HPDE6-E6E7 (cell line): ENCODE measurements around the gene TMUB2.
"Not testable (repeated sequence)": the region's sequence is repeated elsewhere in the genome, so short reads cannot be mapped to it uniquely, and the experiment has no call there.

Experiments used
- DNase-seq: peaks from one replicate; pipeline ENCODE4 v3.0.0; 2011; ENCODE audit warnings: missing footprints; ENCODE audit errors: extremely low spot score

TMUB2 gene

DNA sequence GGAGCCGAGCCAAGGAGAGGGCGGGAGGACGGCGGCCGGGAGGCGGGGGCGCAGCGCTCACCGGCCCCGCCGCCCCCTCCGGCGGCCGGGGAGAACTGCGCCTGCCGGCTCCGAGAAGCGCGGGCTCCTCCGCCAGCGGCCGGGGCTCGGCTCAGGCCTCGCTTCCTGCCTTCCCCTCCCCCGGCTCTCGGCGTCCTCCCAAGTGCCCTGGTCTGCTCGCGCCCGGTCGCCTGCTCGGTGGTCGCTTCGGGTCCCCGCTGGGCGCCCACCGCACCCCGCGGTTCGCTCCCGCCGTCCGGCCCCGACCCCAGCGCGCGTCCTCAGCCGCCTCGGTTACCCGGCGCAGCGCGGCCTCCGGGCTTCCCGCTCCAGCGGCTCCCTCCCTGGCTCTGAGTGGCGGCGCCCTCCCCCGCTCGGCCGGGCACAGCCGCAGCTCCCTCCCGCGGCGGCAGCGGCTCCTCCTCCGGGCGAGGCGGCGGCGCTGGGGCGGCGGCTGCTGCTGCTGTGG, 32.4 kb downstream of the TMUB2 start:
- DNase-seq, result peak; percentile 79

DNA sequence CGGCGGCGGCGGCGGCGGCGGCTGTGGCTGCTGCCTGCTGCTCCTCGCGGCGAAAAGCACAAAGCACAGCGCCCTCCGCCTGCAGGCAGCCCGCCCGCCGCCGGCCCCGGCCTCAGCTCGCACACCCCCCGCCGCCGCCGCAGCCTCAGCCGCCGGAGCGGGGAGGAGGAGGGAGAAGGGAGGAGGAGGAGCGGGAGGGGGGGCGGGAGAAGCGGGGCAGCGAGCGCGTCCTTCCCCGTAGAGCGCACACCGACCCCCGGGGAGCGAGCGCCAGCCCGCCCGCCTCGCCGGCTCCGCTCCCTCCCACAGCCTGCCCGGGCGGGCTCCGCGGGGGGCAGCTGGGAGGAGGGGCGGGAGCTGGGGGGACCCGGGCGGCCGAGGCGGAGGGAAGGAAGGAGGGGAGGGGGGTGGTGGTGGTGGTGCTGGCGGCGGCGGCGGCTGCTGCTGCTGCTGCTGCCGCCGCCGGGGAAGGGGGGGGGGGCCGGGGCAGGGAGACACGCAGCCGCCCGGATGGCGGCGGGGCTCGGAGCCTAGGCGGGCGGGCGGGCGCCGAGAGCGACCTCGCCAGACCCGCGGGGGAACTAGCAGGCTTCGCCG, 32.9 kb downstream of the TMUB2 start, which contains the start of gene UBTF:
Gene UBTF (minus strand): TSS at position 60 of the 597 bp plus-strand sequence. CDS start 1,446 bp downstream, outside the sequence.
- DNase-seq, result no peak

DNA sequence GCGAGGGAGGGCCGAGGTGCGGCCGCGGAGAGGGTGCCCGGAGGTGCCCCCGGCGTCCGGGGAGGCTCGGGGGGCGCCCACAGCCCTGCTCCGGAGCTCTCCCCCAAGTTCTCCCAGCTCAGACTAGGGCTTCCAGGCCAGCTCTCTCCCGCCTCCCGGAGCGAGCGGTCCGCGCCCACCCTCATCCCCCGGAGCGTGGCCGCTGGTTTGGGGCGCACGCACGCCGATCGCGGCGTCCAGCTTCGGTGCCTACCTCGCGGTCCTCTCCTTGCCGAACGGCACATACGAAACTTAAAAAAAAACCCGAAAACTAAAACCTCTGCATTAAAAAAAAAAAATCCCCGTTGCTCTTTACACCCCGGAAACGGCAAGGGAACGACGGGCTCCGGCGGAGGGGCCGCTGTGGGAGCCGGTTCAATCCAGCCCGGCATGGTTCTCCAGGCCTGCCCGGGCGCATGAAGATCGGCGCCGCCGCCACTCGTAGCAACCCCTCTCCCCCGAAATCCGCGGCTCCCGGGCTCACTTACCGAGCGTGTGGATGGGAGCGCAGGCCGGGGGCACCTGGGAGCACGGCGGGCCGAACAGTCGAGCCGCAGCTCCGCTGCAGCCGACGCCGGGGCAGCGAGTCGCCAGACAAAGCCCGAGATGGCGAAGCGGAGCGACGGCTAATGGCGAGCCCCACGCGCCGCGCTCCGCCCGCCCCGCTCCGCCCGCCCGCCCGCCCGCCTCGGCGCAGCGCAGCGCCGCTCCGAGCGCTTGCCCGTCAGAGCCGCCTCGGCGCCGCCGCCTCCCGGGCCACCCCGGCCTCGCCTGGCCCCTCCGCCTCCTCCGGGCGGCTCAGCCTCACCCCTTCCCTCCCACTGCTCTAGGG, 33.7 kb downstream of the TMUB2 start:
- no peak for DNase-seq

DNA sequence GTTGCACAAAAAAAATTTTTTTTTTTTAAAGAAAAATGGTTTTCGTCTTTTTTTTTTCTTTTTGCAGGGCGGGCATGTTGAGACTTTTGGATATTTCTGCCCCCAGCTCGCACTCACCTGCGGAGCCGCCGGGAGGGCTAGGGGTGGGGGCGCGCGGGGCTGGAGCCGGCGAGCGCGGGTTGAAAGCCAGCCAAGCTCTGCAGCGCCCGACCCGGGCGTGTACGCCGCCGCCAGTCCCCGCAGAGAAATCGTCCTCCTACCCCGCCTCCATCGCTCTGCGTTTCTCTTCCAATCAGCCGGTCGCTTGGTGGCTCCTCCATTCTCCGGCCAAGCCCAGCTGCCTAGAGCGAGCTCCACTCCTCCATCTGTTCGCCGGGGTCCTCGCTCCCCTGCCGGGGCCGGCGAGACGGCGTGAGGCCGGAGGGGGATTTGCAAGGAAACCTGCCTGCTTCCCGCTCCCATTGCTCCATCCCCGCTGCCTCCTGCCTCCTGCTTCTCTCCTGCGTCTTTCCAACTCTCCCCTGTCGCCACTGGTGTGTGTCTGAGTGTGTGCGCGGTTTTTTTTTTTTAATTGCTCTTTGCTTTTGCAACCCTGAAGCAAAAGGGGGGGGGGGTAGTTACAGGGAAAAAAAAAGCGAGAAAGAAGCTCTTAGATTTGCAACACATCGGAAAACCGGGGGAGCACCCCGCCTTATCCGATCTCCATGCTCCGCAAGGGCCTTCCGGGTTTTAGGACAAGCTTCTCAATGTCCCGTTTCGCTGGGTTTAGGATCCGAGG, 34.5 kb downstream of the TMUB2 start:
- DNase-seq, result peak; percentile 60

DNA sequence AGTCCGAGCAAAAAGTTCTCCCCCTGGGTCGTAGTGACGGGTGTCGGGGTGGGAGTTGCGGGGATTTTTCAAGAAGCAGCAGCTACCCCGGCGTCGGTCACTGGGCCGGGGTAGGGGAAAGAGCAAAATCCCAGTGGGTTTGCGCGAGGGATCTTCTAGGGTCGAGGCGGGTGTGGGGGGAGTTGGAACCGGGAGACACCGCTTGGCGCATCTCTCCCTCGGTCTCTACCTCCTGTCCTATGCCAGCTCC, 35.0 kb downstream of the TMUB2 start:
- no peak for DNase-seq

- DNase-seq, result peak; percentile 63
These were observed 35.5 kb downstream of the TMUB2 start for GRCh38 chr17:44222112-44222869.

DNA sequence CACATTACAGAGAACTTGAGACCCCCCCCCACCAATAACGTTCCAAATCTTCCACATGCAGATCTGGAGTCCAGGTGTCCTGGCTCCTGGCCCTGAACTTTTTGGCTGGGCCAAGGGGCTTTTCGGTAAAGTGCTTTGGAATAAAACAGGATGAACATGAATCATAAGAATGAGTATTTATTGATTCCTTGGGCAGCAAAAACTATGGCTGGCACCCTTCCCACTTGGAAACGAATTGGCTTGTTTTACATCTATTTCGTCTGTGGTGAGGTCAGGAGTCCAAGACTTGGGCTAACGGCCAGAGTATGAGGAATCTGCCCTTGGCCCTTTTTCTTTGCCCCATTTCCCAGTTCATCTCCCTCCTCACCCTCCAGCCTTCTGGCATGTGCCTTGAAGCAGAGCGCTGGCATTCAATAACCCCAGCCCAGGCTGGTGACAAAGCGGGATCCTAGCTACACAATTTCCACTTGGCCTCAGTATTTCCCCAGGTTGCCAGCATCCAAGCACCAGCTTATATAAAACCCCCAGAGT, 36.8 kb downstream of the TMUB2 start:
- no peak for DNase-seq

GRCh38 chr17:44229090-44229489, 42.3 kb downstream of the TMUB2 start:
- no peak for DNase-seq

DNA sequence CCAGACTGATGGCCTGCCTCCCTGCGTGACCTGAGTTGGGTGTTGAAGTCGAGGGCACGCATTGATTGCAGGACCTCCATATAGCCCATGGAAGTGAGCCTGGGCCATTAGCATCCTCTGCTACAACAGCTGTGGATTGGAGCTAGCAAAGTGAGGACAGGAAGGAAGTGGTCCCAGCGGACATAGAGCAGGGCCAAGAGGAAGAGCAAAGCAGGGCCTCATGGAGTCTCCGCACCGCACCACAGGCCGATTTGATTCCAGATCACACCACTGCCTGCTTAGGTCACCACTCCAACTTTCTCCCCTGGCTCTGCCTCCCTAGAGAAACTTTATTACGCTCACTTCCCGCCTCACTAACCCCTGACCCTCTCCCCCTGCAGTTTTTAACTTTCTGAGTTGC, 43.4 kb downstream of the TMUB2 start:
- DNase-seq, result no peak

- no peak for DNase-seq
These were observed 45.3 kb downstream of the TMUB2 start for GRCh38 chr17:44232061-44232460.

DNA sequence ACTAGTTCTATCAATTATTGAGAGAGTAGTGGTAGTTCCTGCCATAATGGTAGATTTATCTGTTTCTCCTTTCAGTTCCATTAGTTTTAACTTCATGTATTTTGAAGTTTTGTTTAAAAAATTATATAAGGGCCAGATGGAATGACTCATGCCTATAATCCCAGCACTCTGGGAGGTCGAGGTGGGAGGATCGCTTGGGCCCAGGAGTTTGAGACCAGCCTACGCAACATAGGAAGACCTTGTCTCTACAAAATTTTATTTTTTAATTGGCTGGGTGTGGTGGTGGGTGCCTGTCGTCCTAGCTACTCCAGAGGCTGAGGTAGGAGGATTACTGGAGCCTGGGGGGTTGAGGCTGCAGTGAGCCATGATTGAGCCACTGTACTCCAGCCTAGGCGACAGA, 46.8 kb downstream of the TMUB2 start:
- no peak for DNase-seq

- peak; percentile 94 for DNase-seq
These were observed 48.8 kb downstream of the TMUB2 start for GRCh38 chr17:44235583-44235936.

DNA sequence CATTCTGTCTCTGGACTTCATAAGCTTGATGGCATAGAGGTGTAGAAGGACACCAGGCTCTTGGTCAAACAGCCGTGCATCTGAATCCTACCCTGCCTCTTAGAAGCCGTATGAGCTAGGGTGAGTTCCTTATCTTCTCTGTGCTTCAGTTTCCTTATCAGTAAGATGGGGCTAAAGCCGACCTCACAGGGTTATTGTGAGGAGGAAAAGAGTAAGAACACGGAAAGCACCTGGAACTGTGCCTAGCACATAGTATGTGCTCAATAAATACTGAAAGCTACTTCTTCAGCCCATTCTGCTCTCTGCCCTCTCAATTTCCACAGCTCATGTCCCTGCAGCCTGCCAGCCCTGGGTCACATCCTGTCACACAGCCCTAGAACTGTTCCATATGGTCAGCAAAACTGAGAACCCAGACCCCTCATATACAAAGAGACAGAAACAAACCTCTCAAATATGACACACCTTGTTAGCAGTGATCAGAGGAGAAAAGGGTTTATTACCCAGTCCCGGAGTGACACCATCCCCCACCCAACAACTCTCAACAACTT, 49.7 kb downstream of the TMUB2 start:
- DNase-seq, result no peak

DNA sequence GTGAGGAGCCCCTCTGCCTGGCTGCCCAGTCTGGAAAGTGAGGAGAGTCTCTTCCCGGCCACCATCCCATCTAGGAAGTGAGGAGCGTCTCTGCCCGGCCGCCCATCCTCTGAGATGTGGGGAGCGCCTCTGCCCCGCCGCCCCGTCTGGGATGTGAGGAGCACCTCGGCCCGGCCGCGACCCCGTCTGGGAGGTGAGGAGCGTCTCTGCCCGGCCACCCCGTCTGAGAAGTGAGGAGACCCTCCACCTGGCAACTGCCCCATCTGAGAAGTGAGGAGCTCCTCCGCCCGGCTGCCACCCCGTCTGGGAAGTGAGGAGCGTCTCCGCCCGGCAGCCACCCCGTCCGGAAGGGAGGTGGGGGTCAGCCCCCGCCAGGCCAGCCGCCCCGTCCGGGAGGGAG, 51.1 kb downstream of the TMUB2 start:
- not testable (repeated sequence) for DNase-seq

GRCh38 chr17:44241106-44241624, 54.4 kb downstream of the TMUB2 start:
- DNase-seq, result no peak
